ENCODE data around the gene RYK. TPM values are rescaled to one million over a fixed set of nuclear protein-coding genes. Genes with fewer than 3 reads are reported as not detected.

RYK gene
- total RNA-seq, 2 donors from 2014 or later = 50.9 to 74.1 TPM

DNA sequence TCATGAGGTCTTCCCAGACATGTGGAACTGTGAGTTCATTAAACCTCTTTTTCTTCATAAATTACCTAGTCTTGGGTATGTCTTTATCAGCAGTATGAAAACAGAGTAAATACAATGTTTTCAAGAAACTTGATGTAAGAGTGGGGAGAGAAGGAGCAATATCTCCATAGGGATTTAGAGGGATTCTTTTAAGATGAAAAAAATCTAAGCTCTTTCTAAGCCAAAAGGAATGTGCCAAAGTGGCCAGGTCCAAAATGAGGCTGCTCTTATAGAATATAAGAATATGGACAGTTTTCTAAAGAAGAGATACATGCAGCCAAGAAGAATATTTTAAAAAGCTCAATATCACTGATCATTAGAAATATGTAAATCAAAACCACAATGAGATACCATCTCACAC, 23.9 kb upstream of the RYK start:
- Histone ChIP-seq H3K4me3 (no peak overlapping the region), H3K27ac (no peak overlapping the region), H3K36me3 (no peaks in the 10 kb centered on the region), H3K27me3 (replicated peaks; ENCODE audit: insufficient read depth) (no peaks in the 10 kb centered on the region), H3K4me1 (ENCODE audit: control insufficient read depth in 1 of 2, low read depth in 2 of 2) (no peaks in the 10 kb centered on the region), H3K9me3 (no peaks in the 10 kb centered on the region)
- no peak for DNase-seq (ENCODE audit: low spot score)
- ATAC-seq (ENCODE audit: insufficient number of reproducible peaks, low FRiP score, low read depth) = no peak
- TF ChIP-seq, protein P1, sequence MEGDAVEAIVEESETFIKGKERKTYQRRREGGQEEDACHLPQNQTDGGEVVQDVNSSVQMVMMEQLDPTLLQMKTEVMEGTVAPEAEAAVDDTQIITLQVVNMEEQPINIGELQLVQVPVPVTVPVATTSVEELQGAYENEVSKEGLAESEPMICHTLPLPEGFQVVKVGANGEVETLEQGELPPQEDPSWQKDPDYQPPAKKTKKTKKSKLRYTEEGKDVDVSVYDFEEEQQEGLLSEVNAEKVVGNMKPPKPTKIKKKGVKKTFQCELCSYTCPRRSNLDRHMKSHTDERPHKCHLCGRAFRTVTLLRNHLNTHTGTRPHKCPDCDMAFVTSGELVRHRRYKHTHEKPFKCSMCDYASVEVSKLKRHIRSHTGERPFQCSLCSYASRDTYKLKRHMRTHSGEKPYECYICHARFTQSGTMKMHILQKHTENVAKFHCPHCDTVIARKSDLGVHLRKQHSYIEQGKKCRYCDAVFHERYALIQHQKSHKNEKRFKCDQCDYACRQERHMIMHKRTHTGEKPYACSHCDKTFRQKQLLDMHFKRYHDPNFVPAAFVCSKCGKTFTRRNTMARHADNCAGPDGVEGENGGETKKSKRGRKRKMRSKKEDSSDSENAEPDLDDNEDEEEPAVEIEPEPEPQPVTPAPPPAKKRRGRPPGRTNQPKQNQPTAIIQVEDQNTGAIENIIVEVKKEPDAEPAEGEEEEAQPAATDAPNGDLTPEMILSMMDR (IDR thresholded peaks at IDR 0.05) = no peak

DNA sequence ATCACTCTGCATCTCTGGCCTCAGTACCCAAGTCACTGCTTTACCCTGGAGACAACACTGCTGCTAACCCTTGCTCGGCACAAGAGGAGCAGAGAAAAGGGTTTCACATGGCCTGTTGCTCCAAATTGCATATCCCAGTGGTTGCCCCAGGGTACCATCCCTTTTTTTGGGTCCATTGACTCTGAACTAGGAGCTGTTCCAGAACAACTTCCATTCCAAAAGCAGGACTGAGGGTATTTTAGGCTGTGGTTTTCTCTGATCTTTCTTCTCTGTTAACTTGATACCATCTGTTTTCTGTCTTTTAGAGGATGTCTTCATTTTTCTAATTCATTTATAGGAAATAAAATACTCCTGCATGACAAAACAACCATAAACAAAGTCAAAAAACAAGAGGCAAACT, 17.3 kb upstream of the RYK start:
- Histone ChIP-seq H3K4me3 (no peak overlapping the region), H3K36me3 (no peaks in the 10 kb centered on the region), H3K9me3 (no peaks in the 10 kb centered on the region), H3K27me3 (replicated peaks; ENCODE audit: insufficient read depth) (no peaks in the 10 kb centered on the region), H3K27ac (no peak overlapping the region), H3K4me1 (ENCODE audit: control insufficient read depth in 1 of 2, low read depth in 2 of 2) (no peaks in the 10 kb centered on the region)
- DNase-seq (ENCODE audit: low spot score) = no peak
- TF ChIP-seq, protein P1 (IDR thresholded peaks at IDR 0.05) = no peak
- ATAC-seq (ENCODE audit: insufficient number of reproducible peaks, low FRiP score, low read depth) = no peak

DNA sequence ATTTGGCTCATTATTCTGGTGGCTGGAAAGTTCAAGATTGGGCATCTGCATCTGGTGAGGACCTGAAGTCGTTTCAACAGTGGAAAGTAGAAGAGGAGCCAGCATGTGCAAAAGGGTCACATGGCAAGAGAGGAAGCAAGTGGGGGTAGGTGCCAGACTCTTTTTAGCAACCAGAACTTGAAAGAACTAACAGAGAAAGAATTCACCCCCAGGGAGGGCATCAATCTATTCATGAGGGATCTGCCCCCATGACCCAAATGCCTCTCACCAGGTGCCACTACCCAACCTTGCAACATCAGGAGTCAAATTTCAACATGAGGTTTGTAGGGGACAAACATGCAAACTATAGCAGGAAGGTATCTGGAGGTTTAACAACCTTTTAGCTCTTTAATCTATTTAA, 10.3 kb upstream of the RYK start:
- TF ChIP-seq, protein P1 (IDR thresholded peaks at IDR 0.05) = no peak
- H3K27me3 ChIP-seq (replicated peaks; ENCODE audit: insufficient read depth) = no peaks in the 10 kb centered on the region
- no peak overlapping the region for H3K4me3 ChIP-seq
- ATAC-seq (ENCODE audit: insufficient number of reproducible peaks, low FRiP score, low read depth) (no peak), DNase-seq (ENCODE audit: low spot score) (no peak)
- no peaks in the 10 kb centered on the region for H3K4me1 ChIP-seq (ENCODE audit: control insufficient read depth in 1 of 2, low read depth in 2 of 2)
- H3K36me3 ChIP-seq = no peaks in the 10 kb centered on the region
- H3K9me3 ChIP-seq = no peaks in the 10 kb centered on the region
- no peak overlapping the region for H3K27ac ChIP-seq

DNA sequence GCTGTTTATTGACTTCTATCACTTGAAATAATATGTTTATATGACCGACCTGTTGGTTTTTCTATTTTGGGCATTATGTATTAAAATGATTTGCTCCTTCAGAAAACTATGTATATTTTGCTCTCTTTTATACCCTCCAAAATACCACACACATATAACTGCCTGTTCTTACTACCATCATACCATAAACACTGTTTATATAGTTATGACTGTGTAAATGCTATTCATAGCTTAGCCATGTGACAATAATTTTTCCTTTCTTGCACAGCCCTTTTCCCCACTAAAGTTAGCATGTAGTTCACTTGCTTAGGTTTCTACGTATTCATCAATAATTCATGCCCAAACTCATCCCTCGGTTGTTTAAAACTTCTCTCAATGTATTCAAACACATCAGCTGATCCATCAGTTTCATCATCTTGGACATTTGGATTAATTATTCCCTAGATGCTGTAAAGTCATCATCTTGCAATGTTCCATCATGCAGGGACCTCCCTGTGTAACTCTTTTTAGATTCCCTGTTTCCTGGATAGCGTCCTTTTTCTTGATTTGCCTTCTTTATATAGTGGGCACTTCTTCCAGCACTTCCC, 8.2 kb upstream of the RYK start:
- H3K9me3 ChIP-seq = no peaks in the 10 kb centered on the region
- TF ChIP-seq, protein P1 (IDR thresholded peaks at IDR 0.05) = no peak
- DNase-seq (ENCODE audit: low spot score) (no peak), ATAC-seq (ENCODE audit: insufficient number of reproducible peaks, low FRiP score, low read depth) (no peak)
- H3K27me3 ChIP-seq (replicated peaks; ENCODE audit: insufficient read depth) = no peaks in the 10 kb centered on the region
- H3K4me1 ChIP-seq (ENCODE audit: control insufficient read depth in 1 of 2, low read depth in 2 of 2) = no peaks in the 10 kb centered on the region
- no peak overlapping the region for H3K27ac ChIP-seq
- no peaks in the 10 kb centered on the region for H3K36me3 ChIP-seq
- H3K4me3 ChIP-seq = no peak overlapping the region

DNA sequence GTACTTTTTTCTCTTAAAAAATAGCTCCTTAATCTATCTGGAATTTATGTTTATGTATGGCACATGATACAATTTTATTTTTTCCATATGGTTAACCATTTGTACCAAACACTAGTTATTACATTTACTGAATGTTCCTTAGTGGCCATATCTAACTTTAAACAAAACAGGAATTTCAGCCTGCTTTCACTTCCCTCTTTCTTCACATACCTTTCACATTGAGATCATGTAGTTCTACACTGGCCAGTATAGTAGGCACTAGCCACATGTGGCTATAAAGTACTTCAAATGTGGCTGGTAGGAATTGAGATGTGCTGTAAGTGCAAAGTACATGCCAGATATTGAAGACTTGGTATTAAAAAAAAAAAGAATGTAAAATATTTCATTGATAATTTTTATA, 4.7 kb upstream of the RYK start:
- ATAC-seq (ENCODE audit: insufficient number of reproducible peaks, low FRiP score, low read depth) (no peak), DNase-seq (ENCODE audit: low spot score) (no peak)
- no peaks in the 10 kb centered on the region for H3K36me3 ChIP-seq
- H3K4me1 ChIP-seq (ENCODE audit: control insufficient read depth in 1 of 2, low read depth in 2 of 2) = peaks cover 0 to 16% of the 10 kb centered on the region in 2 donors
- no peaks in the 10 kb centered on the region for H3K9me3 ChIP-seq
- H3K27me3 ChIP-seq (replicated peaks; ENCODE audit: insufficient read depth) = no peaks in the 10 kb centered on the region
- H3K27ac ChIP-seq = no peak overlapping the region
- no peak overlapping the region for H3K4me3 ChIP-seq
- TF ChIP-seq, protein P1 (IDR thresholded peaks at IDR 0.05) = no peak

Data from thoracic aorta (tissue), 2 donors.